NT2/D1 (cell line): Measurements from ENCODE around the gene EMP3.

Source experiments
- DNase-seq: peaks from one replicate; pipeline ENCODE4 v3.0.0-alpha.2; 2011; ENCODE audit warnings: low read depth, low spot score
- H3K27me3 ChIP-seq: 2 replicates; pipeline ENCODE4 v1.6.0; 2011; ENCODE audit warnings: mild to moderate bottlenecking; ENCODE audit not compliant: insufficient read length, insufficient read depth
- H3K36me3 ChIP-seq: 2 replicates; pipeline ENCODE4 v1.6.1; 2011; ENCODE audit warnings: mild to moderate bottlenecking, low read length, mixed read lengths; ENCODE audit not compliant: insufficient read depth, insufficient read length
- H3K4me1 ChIP-seq: 2 replicates; pipeline ENCODE4 v1.5.1; 2011; ENCODE audit not compliant: insufficient read depth, insufficient read length
- H3K4me3 ChIP-seq: 2 replicates; pipeline ENCODE4 v1.5.1; 2011; ENCODE audit warnings: low read depth; ENCODE audit not compliant: insufficient read length
- H3K9ac ChIP-seq: 2 replicates; pipeline ENCODE4 v1.6.0; 2011; ENCODE audit warnings: low read depth; ENCODE audit not compliant: insufficient read length
- H3K9me3 ChIP-seq: 2 replicates; pipeline ENCODE4 v1.5.1; 2011; ENCODE audit warnings: mild to moderate bottlenecking, low read length; ENCODE audit not compliant: insufficient read depth
- SUZ12 ChIP-seq: IDR thresholded peaks from 2 replicates; pipeline ENCODE4 v1.6.1; 2011; ENCODE audit not compliant: insufficient read length, insufficient read depth; ENCODE audit errors: extremely low read depth
- YY1 ChIP-seq: IDR thresholded peaks from 2 replicates; pipeline ENCODE4 v1.6.1; 2011; ENCODE audit not compliant: insufficient read length, insufficient read depth
- ZNF274 ChIP-seq: IDR thresholded peaks from 2 replicates; pipeline ENCODE4 v1.6.1; 2011; ENCODE audit warnings: mild to moderate bottlenecking, low read depth, low read length

The EMP3 gene

DNA sequence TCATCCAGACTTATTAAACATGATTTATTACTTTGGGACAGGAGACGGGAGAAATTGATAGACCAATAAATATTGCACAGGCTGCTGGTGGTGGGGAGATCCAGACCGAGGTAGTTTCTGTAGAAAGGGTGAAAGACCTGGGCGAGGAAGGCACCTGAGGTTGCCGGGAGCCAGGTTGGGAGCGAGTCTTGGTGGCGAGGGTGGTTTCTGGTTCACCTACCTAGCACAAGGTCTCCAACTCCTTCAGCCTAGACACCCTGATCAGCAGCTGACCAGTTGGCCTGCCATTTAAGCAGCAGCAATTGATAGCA lies 7.0 kb downstream of the EMP3 start:
- H3K27me3 ChIP-seq = no peaks in the 10 kb centered on the region
- no peaks in the 10 kb centered on the region; the same call in 1 of the 2 replicates for H3K9me3 ChIP-seq
- H3K4me3 ChIP-seq = no peak overlapping the region
- DNase-seq = no peak
- no peak for TF ChIP-seq SUZ12
- no peak for TF ChIP-seq ZNF274
- no peak for TF ChIP-seq YY1
- H3K36me3 ChIP-seq = peaks cover 26% of the 10 kb centered on the region
- peaks cover 2% of the 10 kb centered on the region for H3K4me1 ChIP-seq
- H3K9ac ChIP-seq = no peak overlapping the region

GRCh38 chr19:48332662-48333466 lies 7.5 kb downstream of the EMP3 start:
- H3K36me3 ChIP-seq = peaks cover 22% of the 10 kb centered on the region
- peaks cover 2% of the 10 kb centered on the region for H3K4me1 ChIP-seq
- DNase-seq = no peak
- H3K9ac ChIP-seq = no peak overlapping the region
- no peak overlapping the region for H3K4me3 ChIP-seq
- H3K9me3 ChIP-seq = no peaks in the 10 kb centered on the region; the same call in 1 of the 2 replicates
- no peak for TF ChIP-seq YY1
- TF ChIP-seq SUZ12 = no peak
- TF ChIP-seq ZNF274 = no peak
- H3K27me3 ChIP-seq = no peaks in the 10 kb centered on the region

DNA sequence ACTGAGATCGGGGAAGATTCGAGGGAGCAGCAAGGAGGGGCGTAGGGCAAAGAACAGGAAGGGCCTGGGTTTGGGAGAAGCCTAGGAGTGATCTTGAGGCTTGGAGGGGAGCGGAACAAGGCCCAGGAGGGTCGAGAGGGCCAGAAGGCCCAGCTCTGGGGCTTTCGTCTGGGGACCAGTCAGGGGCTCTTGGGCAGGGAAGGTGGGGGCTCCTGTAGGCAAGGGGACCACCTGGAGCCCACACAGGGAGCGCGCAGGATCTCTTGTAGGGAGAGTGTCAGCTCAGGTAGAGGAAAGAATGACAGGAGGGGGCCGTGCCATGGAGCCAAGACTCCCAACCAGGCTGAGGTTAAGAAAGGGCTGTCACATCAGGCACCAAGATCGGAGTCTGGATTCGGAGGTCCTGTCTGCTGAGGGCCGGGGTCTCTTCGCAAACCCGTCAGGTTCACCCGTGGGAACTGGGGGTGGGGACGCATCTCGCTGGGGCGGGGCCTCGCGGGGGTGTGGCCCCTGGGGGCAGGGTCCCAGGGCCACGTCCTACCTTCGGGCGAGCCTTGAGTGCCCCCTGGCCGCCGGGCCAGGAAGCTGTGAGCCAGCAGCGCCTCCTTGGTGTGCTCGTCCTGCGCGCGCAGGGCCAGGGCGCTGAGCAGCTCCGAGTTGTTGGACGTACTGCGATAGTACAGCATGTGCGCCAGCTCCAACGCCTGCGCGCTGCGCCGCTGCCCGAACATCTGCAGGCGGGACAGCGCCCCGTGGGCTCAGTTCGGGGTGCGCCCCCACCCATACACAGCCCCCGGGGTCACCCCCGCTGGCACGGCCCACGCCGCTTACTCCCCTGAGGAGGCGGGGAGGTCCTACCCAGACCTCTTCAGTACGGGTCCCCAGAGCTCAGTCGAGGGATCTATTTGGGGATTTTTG lies 8.4 kb downstream of the EMP3 start:
- no peaks in the 10 kb centered on the region for H3K9me3 ChIP-seq
- no peak overlapping the region for H3K4me3 ChIP-seq
- no peak for TF ChIP-seq YY1
- TF ChIP-seq ZNF274 = no peak
- TF ChIP-seq SUZ12 = no peak
- no peaks in the 10 kb centered on the region for H3K27me3 ChIP-seq
- DNase-seq = peak; percentile 68
- peak overlapping the region; percentile 42 for H3K9ac ChIP-seq
- H3K36me3 ChIP-seq = peaks cover 22% of the 10 kb centered on the region
- peaks cover 8% of the 10 kb centered on the region for H3K4me1 ChIP-seq

DNA sequence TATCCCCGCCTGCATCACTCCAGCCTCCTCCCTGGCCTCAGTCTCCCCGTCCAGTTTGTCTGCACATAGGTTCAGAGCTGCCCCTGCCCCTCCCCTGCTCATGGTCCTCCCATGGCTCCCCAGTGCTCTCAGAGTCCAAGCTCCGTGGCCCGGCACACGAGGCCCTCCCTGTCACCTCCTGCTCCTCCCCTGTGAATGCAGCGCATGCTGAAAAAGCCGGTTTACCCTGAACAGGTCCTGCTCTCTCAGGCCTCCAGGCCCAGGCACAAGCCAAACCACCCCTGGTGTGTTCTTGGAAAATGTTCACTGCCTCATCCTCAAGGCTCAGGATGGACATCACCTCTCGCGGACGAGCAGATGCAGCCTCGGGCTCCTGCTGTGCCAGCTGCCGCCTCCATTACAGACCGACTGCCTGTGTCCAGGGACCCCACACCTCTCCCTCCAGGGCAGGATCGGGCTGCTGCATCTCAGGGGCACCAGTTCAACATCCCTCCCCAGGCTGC lies 13.0 kb downstream of the EMP3 start:
- Histone ChIP-seq H3K36me3 (no peaks in the 10 kb centered on the region), H3K4me1 (peaks cover 13% of the 10 kb centered on the region), H3K4me3 (no peak overlapping the region), H3K9ac (no peak overlapping the region), H3K27me3 (no peaks in the 10 kb centered on the region), H3K9me3 (no peaks in the 10 kb centered on the region)
- TF ChIP-seq YY1 (no peak), ZNF274 (no peak), SUZ12 (no peak)
- no peak for DNase-seq

- H3K27me3 ChIP-seq = no peaks in the 10 kb centered on the region
- no peaks in the 10 kb centered on the region for H3K36me3 ChIP-seq
- DNase-seq = no peak
- no peak overlapping the region for H3K4me3 ChIP-seq
- H3K4me1 ChIP-seq = peaks cover 13% of the 10 kb centered on the region
- no peak for TF ChIP-seq SUZ12
- no peak for TF ChIP-seq ZNF274
- TF ChIP-seq YY1 = no peak
- H3K9ac ChIP-seq = peak overlapping the region; percentile 42
- H3K9me3 ChIP-seq = no peaks in the 10 kb centered on the region
Measured at GRCh38 chr19:48338802-48339503, 13.6 kb downstream of the EMP3 start.

- peaks cover 13% of the 10 kb centered on the region for H3K4me1 ChIP-seq
- H3K4me3 ChIP-seq = no peak overlapping the region
- H3K9me3 ChIP-seq = no peaks in the 10 kb centered on the region
- TF ChIP-seq YY1 = no peak
- no peak for TF ChIP-seq SUZ12
- no peak for TF ChIP-seq ZNF274
- H3K36me3 ChIP-seq = no peaks in the 10 kb centered on the region
- no peak overlapping the region for H3K9ac ChIP-seq
- no peaks in the 10 kb centered on the region for H3K27me3 ChIP-seq
- DNase-seq = no peak
Measured at GRCh38 chr19:48340995-48341394, 15.6 kb downstream of the EMP3 start.
